Activated B cell treated with CpG ODN at 0.5 μM for 24 hours (primary cell): Measurements from ENCODE around the gene BARHL1. TPM values are rescaled to one million over a fixed set of nuclear protein-coding genes. Genes with fewer than 3 reads are reported as not detected.

ENCODE experiments used
- ATAC-seq: fragments of 200-7000 bp; cut with Tn5 transposase; one replicate; pipeline ENCODE4 v1.10.0; 2021; ENCODE audit warnings: low read depth, mild to moderate bottlenecking, moderate library complexity
- CTCF ChIA-PET: fragments of 350-600 bp; sonication (Branson Sonifier 250); formaldehyde crosslinking; loops from one replicate; lab custom pipeline; 2021; ENCODE audit warnings: antibody characterized with exemption; lab: Charles Lee
- POLR2A ChIA-PET: fragments of 350-600 bp; sonication (Branson Sonifier 250); formaldehyde crosslinking; loops from one replicate; lab custom pipeline; 2021; ENCODE audit warnings: antibody characterized with exemption; lab: Charles Lee
- DNase-seq: peaks from one replicate; pipeline ENCODE4 v3.0.0; 2022
- H3K27ac Mint-ChIP-seq: one replicate; pipeline ENCODE4 v1.8.0; 2020; ENCODE audit warnings: mixed read lengths
- H3K27me3 Mint-ChIP-seq: one replicate; pipeline ENCODE4 v1.8.0; 2021; ENCODE audit warnings: mixed read lengths
- H3K36me3 Mint-ChIP-seq: one replicate; pipeline ENCODE4 v1.8.0; 2021; ENCODE audit warnings: low read depth, mixed read lengths
- H3K4me1 Mint-ChIP-seq: one replicate; pipeline ENCODE4 v1.8.0; 2021; ENCODE audit warnings: mixed read lengths
- H3K4me3 Mint-ChIP-seq: one replicate; pipeline ENCODE4 v1.8.0; 2020; ENCODE audit warnings: mild to moderate bottlenecking, mixed read lengths
- H3K9me3 Mint-ChIP-seq: one replicate; pipeline ENCODE4 v1.8.0; 2020; ENCODE audit warnings: mixed read lengths
- CTCF ChIP-seq: fragments of 200-600 bp; IDR thresholded peaks from one replicate; pipeline ENCODE4 v1.8.0; 2022; ENCODE audit warnings: antibody characterized with exemption, mild to moderate bottlenecking
- intact Hi-C: fragments of 100-400 bp; cut with micrococcal nuclease; formaldehyde crosslinking; loops from one replicate; pipeline ENCODE4 v1.15.1; 2024
- total RNA-seq: library from RNA; stranded (reverse); gene quantifications from 2 replicates; pipeline ENCODE4 v1.2.3, GENCODE V29; 2022

Gene BARHL1
- total RNA-seq, 1 donor from 2014 or later, result not detected

- H3K27ac Mint-ChIP-seq, result no peak overlapping the region
- no peak for TF ChIP-seq CTCF
- no peak for ATAC-seq
Observed at GRCh38 chr9:132548751-132549640, 33.4 kb upstream of the BARHL1 start.

GRCh38 chr9:132551556-132551955 is 30.9 kb upstream of the BARHL1 start:
- Mint-ChIP-seq H3K9me3 (peaks cover 8% of the 10 kb centered on the region), H3K36me3 (no peaks in the 10 kb centered on the region), H3K4me1 (no peaks in the 10 kb centered on the region), H3K27me3 (peaks cover 12% of the 10 kb centered on the region), H3K27ac (no peak overlapping the region), H3K4me3 (no peak overlapping the region)
- no peak for TF ChIP-seq CTCF
- ChIA-PET POLR2A (no interaction called here), CTCF (no interaction called here)
- no peak for ATAC-seq
- no peak for DNase-seq
- intact Hi-C loops, result no loop called here

More at GRCh38 chr9:132548751-132549640, 33.4 kb upstream of the BARHL1 start:
- intact Hi-C loops, result no loop called here
- H3K36me3 Mint-ChIP-seq, result no peaks in the 10 kb centered on the region
- peaks cover 3% of the 10 kb centered on the region for H3K4me1 Mint-ChIP-seq
- POLR2A ChIA-PET, result no interaction called here
- peaks cover 8% of the 10 kb centered on the region for H3K9me3 Mint-ChIP-seq
- DNase-seq, result no peak
- H3K4me3 Mint-ChIP-seq, result no peak overlapping the region
- CTCF ChIA-PET, result no interaction called here
- peaks cover 10% of the 10 kb centered on the region for H3K27me3 Mint-ChIP-seq

- POLR2A ChIA-PET, result no interaction called here
- peaks cover 16% of the 10 kb centered on the region for H3K27me3 Mint-ChIP-seq
- CTCF ChIA-PET, result no interaction called here
Observed at GRCh38 chr9:132552041-132552440, 30.4 kb upstream of the BARHL1 start.

GRCh38 chr9:132554755-132555154 is 27.7 kb upstream of the BARHL1 start:
- H3K36me3 Mint-ChIP-seq, result peaks cover 2% of the 10 kb centered on the region
- intact Hi-C loops, result no loop called here
- POLR2A ChIA-PET, result no interaction called here
- no peak for TF ChIP-seq CTCF
- no peak overlapping the region for H3K27ac Mint-ChIP-seq
- CTCF ChIA-PET, result no interaction called here
- ATAC-seq (no peak), DNase-seq (no peak)
- no peak overlapping the region for H3K4me3 Mint-ChIP-seq
- H3K4me1 Mint-ChIP-seq, result no peaks in the 10 kb centered on the region
- peaks cover 25% of the 10 kb centered on the region for H3K27me3 Mint-ChIP-seq
- H3K9me3 Mint-ChIP-seq, result peaks cover 11% of the 10 kb centered on the region

More at GRCh38 chr9:132552041-132552440, 30.4 kb upstream of the BARHL1 start:
- no peak overlapping the region for H3K27ac Mint-ChIP-seq
- intact Hi-C loops, result no loop called here
- H3K4me3 Mint-ChIP-seq, result no peak overlapping the region
- no peaks in the 10 kb centered on the region for H3K4me1 Mint-ChIP-seq
- ATAC-seq, result no peak
- peaks cover 8% of the 10 kb centered on the region for H3K9me3 Mint-ChIP-seq
- TF ChIP-seq CTCF, result no peak
- no peaks in the 10 kb centered on the region for H3K36me3 Mint-ChIP-seq
- no peak for DNase-seq

GRCh38 chr9:132555528-132555927 is 26.9 kb upstream of the BARHL1 start:
- DNase-seq (no peak), ATAC-seq (no peak)
- Mint-ChIP-seq H3K4me3 (no peak overlapping the region), H3K36me3 (peaks cover 2% of the 10 kb centered on the region), H3K27ac (no peak overlapping the region), H3K27me3 (peaks cover 25% of the 10 kb centered on the region), H3K9me3 (peaks cover 11% of the 10 kb centered on the region), H3K4me1 (no peaks in the 10 kb centered on the region)
- intact Hi-C loops, result no loop called here
- CTCF ChIA-PET, result no interaction called here
- no peak for TF ChIP-seq CTCF
- POLR2A ChIA-PET, result no interaction called here
